HCT116 (cell line): ENCODE results near the gene WLS. TPM values are rescaled to one million over a fixed set of nuclear protein-coding genes. Genes with fewer than 3 reads are reported as not detected.

Experiments used
- ATAC-seq: fragments of 200-7000 bp; cut with Tn5 transposase; 2 replicates; pipeline ENCODE4 v1.9.1; 2020; ENCODE audit warnings: mild to moderate bottlenecking, moderate library complexity
- BruUV-seq: library from RNA; stranded (reverse); fragments of 400-500 nt; replicated peaks from 2 replicates; lab custom pipeline; 2021; lab: Mats Ljungman, UMichigan
- CTCF ChIA-PET: fragments of 300-600 bp; sonication (Branson Sonifier 250); formaldehyde crosslinking; loops from one replicate; lab custom pipeline; 2021; ENCODE audit warnings: antibody characterized with exemption; lab: Charles Lee
- POLR2A ChIA-PET: fragments of 300-600, 350-600 bp; sonication (Branson Sonifier 250); formaldehyde crosslinking; loops from one replicate; lab custom pipeline; 2021; ENCODE audit warnings: antibody characterized with exemption; lab: Charles Lee
- RAD21 ChIA-PET, 2 experiments: fragments of 300-600 bp; sonication (Branson Sonifier 250); formaldehyde crosslinking; loops; one replicate each; lab custom pipeline; 2023; ENCODE audit warnings: low total read pairs in 2 of 2; ENCODE audit not compliant: uncharacterized antibody in 2 of 2, unreplicated experiment in 2 of 2, low non-redundant PET in 1 of 2; lab: Charles Lee
- DNase-seq: peaks from one replicate; pipeline ENCODE4 v3.0.0-alpha.2; 2010; ENCODE audit warnings: low read depth, low spot score
- H2AFZ ChIP-seq: fragments of 200-600 bp; shearing (Covaris generic), sonication (generic); 2 replicates; pipeline ENCODE4 v1.6.1; 2017; ENCODE audit warnings: low read depth, mixed run types, mixed read lengths, antibody characterized with exemption, low read length; ENCODE audit not compliant: poor library complexity, severe bottlenecking
- H3K27ac ChIP-seq: 2 replicates; pipeline ENCODE4 v1.5.1; 2012; ENCODE audit warnings: low read depth, low read length
- H3K27me3 ChIP-seq: fragments of 200-600 bp; sonication (generic); 2 replicates; pipeline ENCODE4 v1.6.1; 2016; ENCODE audit warnings: mixed run types, low read length, mixed read lengths; ENCODE audit not compliant: insufficient read depth
- H3K36me3 ChIP-seq, 2 experiments: fragments of 200-500 bp in 1 of 2; fragments of 200-600 bp in 1 of 2; sonication (Bioruptor generic) in 1 of 2; sonication (generic) in 1 of 2; 2 replicates each; pipeline versions ENCODE4 v1.5.1 to v1.6.1; 2014 to 2016; ENCODE audit warnings: low read length in 2 of 2, inconsistent platforms in 1 of 2, mixed read lengths in 1 of 2, mixed run types in 1 of 2; ENCODE audit not compliant: insufficient read depth in 2 of 2, control insufficient read depth in 1 of 2
- H3K4me1 ChIP-seq, 2 experiments: fragments of 200-600 bp in 1 of 2; sonication (generic) in 1 of 2; 2 replicates each; pipeline versions ENCODE4 v1.5.1 to v1.6.1; 2012 to 2017; ENCODE audit warnings: low read length in 2 of 2, inconsistent platforms in 1 of 2, mild to moderate bottlenecking in 1 of 2, mixed read lengths in 1 of 2, mixed run types in 1 of 2, moderate library complexity in 1 of 2; ENCODE audit not compliant: insufficient read depth in 2 of 2, control insufficient read depth in 1 of 2
- H3K4me2 ChIP-seq: fragments of 200-600 bp; sonication (generic); 2 replicates; pipeline ENCODE4 v1.6.1; 2017; ENCODE audit warnings: mixed run types, low read length, mixed read lengths
- H3K4me3 ChIP-seq, 2 experiments: fragments of 200-600 bp in 1 of 2; sonication (generic) in 1 of 2; replicated peaks in 1 of 2; 2 replicates each; pipeline ENCODE4 v1.5.1; 2011 to 2016; ENCODE audit warnings: low read length in 2 of 2, control low read depth in 1 of 2, low read depth in 1 of 2, mild to moderate bottlenecking in 1 of 2, mixed read lengths in 1 of 2, mixed run types in 1 of 2
- H3K79me2 ChIP-seq: fragments of 200-600 bp; sonication (generic); 2 replicates; pipeline ENCODE4 v1.6.1; 2017; ENCODE audit warnings: mild to moderate bottlenecking, mixed run types, low read length, moderate library complexity, mixed read lengths; ENCODE audit not compliant: insufficient read depth
- H3K9ac ChIP-seq: fragments of 200-600 bp; sonication (generic); 2 replicates; pipeline ENCODE4 v1.6.1; 2016; ENCODE audit warnings: low read length, mixed read lengths
- H3K9me2 ChIP-seq: fragments of 200-600 bp; sonication (generic), shearing (Covaris generic); 2 replicates; pipeline ENCODE4 v1.6.1; 2017; ENCODE audit warnings: mixed run types, mild to moderate bottlenecking, moderate library complexity; ENCODE audit not compliant: insufficient read depth
- H3K9me3 ChIP-seq, 2 experiments: fragments of 200-500 bp in 1 of 2; fragments of 200-600 bp in 1 of 2; sonication (Bioruptor generic) in 1 of 2; sonication (generic) in 1 of 2; 2 replicates each; pipeline ENCODE4 v1.6.1; 2014 to 2017; ENCODE audit warnings: low read length in 2 of 2, mixed read lengths in 2 of 2, inconsistent platforms in 1 of 2, low read depth in 1 of 2, mild to moderate bottlenecking in 1 of 2, mixed run types in 1 of 2, moderate library complexity in 1 of 2; ENCODE audit not compliant: control insufficient read depth in 1 of 2, insufficient read depth in 1 of 2
- H4K20me1 ChIP-seq: fragments of 200-600 bp; sonication (generic), shearing (Covaris generic); 2 replicates; pipeline ENCODE4 v1.6.1; 2017; ENCODE audit warnings: mixed run types, mild to moderate bottlenecking, moderate library complexity; ENCODE audit not compliant: insufficient read depth
- CBX3 ChIP-seq: IDR thresholded peaks from 2 replicates; pipeline ENCODE4 v1.6.1; 2012; ENCODE audit warnings: low read depth
- CEBPB ChIP-seq: IDR thresholded peaks from 2 replicates; pipeline ENCODE4 v1.6.1; 2012; ENCODE audit warnings: low read depth
- EGR1 ChIP-seq: IDR thresholded peaks from 2 replicates; pipeline ENCODE4 v1.6.1; 2012; ENCODE audit warnings: low read depth
- ELF1 ChIP-seq: IDR thresholded peaks from 2 replicates; pipeline ENCODE4 v1.6.1; 2012; ENCODE audit warnings: low read depth, borderline replicate concordance
- EZH2phosphoT487 ChIP-seq: fragments of 200-600 bp; IDR thresholded peaks from 2 replicates; pipeline ENCODE4 v1.6.1; 2018; ENCODE audit warnings: antibody characterized with exemption, borderline replicate concordance
- TCF7L2 ChIP-seq: IDR thresholded peaks from 2 replicates; pipeline ENCODE4 v1.7.0; 2011; ENCODE audit warnings: borderline replicate concordance, inconsistent platforms; ENCODE audit not compliant: insufficient read depth, insufficient read length; ENCODE audit errors: extremely low read depth
- YY1 ChIP-seq: IDR thresholded peaks from 2 replicates; pipeline ENCODE4 v1.6.1; 2011; ENCODE audit warnings: low read length, low read depth, moderate library complexity, mild to moderate bottlenecking; ENCODE audit not compliant: insufficient replicate concordance; ENCODE audit errors: extremely low read depth
- ZFX ChIP-seq: fragments of 450-650 bp; IDR thresholded peaks from 2 replicates; pipeline ENCODE4 v1.6.1; 2017
- intact Hi-C: fragments of 100-400 bp; cut with micrococcal nuclease; formaldehyde crosslinking; loops from 2 replicates; pipeline ENCODE4 v1.10.0; 2022
- total RNA-seq: library from RNA; stranded (reverse); gene quantifications from one replicate; pipeline ENCODE4 v1.2.1, GENCODE V29; 2021; ENCODE audit not compliant: unreplicated experiment

WLS gene
- total RNA-seq, 1 experiment from 2014 or later: 38.0 TPM

DNA sequence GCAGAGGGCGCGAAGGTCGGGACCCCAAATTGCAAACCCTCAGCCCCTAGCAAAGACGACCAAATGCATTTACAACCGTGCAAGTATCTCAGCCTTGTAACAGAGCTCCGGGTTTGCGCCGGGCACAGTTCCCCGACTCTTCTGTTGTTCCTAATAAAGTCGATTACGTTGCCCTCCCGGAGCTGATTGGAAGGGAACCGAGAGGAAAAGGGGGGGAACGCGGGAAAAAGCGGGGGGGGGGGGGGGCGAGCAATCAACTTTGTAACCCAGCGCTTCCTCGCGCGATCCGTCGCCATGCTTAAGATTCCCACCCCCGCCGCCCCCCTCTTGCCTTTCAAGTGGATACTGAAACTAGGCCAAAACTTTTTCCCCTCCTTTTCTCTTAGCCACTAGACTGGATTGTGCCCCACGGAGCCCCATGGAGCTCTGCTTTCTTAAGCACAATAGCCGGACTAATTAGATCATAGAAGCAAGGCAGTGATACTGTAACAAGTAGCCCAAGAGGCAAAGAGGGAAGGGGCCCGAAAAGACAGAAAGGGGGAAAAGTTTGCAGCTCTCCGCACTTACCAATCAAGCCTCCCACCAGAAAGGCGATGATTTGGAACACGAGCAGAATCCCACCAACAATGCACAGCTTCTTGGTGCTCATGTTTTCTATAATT, 565 bp downstream of the WLS start (continued):
- TF ChIP-seq YY1: no peak
- TF ChIP-seq CBX3: no peak
- TF ChIP-seq EZH2phosphoT487: no peak
- TF ChIP-seq, all 23 proteins: peak for 0

DNA sequence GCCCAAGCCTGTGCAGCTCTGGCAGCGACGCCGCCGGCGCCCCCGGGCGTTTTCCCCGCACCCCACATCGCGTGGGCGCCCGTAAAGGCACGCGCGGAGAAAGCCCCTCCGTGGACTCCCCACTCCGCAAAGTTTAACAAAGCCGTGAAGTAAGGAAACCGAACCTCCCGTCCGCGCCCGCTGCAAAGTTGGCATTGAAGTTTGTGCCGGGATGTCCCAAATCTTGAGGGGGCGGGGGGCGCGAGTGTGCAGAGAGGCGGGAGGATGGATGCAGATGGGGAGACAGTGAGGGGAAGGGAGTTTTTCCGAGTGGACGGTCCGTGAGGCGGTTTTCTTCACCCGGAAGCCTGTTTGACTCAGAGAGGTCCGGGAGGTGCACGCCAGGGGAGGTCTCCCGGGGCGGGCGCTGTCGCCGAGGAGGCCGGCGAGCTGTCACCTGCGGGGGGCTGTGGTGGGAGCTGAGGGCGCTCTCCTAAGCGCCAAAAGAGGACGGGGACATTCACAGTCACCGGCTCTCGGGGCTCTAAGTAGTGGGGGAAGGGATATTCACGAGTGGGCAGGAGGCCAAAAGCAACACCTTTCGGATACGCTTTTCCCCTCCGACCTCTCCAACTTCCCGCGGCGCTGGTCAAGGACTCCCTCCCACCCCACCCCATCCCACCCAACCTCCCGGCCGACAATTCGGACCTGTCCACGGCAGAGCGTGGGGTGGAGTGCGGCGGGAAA, 1.3 kb downstream of the WLS start:
- TF ChIP-seq EGR1 (no peak), ZFX (no peak), CEBPB (no peak), TCF7L2 (no peak), ELF1 (no peak)
- intact Hi-C loops: no loop called here
- no peak for DNase-seq
- H3K9me2 ChIP-seq: no peaks in the 10 kb centered on the region
- no TSS peak for BruUV-seq
- H3K4me3 ChIP-seq: peak overlapping the region; percentile 78 to 85
- peaks cover 11% of the 10 kb centered on the region; the same call in 1 of the 2 replicates for H3K79me2 ChIP-seq
- no peaks in the 10 kb centered on the region for H3K9me3 ChIP-seq
- H2AFZ ChIP-seq: no peak overlapping the region
- ATAC-seq: no peak
- ChIA-PET RAD21 (no interaction called here), POLR2A (interaction anchor here (0.6 to 0.8 kb wide), 4 partner anchors 11 to 441 kb away, joined by 3 to 5 read pairs (median 4); no protein-coding TSS in a partner anchor), CTCF (interaction anchor here (0.8 kb wide), 1 partner anchor 167 kb away, joined by 3 read pairs; no protein-coding TSS in a partner anchor)
- no peaks in the 10 kb centered on the region for H3K27me3 ChIP-seq
- H3K9ac ChIP-seq: peak overlapping the region; percentile 74; the same call in 1 of the 2 replicates
- peaks cover 7 to 11% of the 10 kb centered on the region in 2 experiments; a peak in 3 of 4 replicates for H3K4me1 ChIP-seq
- H3K27ac ChIP-seq: no peak overlapping the region
- no peaks in the 10 kb centered on the region for H3K36me3 ChIP-seq
- H4K20me1 ChIP-seq: no peaks in the 10 kb centered on the region
- H3K4me2 ChIP-seq: peak overlapping the region; percentile 96
